ENCODE results near the gene EPAS1. TPM values are rescaled to one million over a fixed set of nuclear protein-coding genes. Genes with fewer than 3 reads are reported as not detected.

Gene EPAS1
- total RNA-seq, 2 donors from 2014 or later = 58.4 to 162 TPM

GRCh38 chr2:46328829-46329228 lies 31.6 kb downstream of the EPAS1 start:
- 84 to 95% methylated on average over 1 of the region's 1 CpG for WGBS, 2 donors
- Histone ChIP-seq H3K4me3 (no peak overlapping the region), H3K36me3 (replicated peaks in 1 of 2; ENCODE audit: insufficient read depth in 1 of 2, low read depth in 2 of 2) (no peaks in the 10 kb centered on the region), H3K4me1 (peaks cover 85% of the 10 kb centered on the region), H3K27me3 (no peaks in the 10 kb centered on the region), H3K9me3 (no peaks in the 10 kb centered on the region), H3K27ac (peak overlapping the region in 3 of 4 donors; percentile 6 to 87 (median 80))
- intact Hi-C loops (cut with DNase I) = no loop called here
- DNase-seq (no peak), ATAC-seq (no peak)
- TF ChIP-seq, protein P1, sequence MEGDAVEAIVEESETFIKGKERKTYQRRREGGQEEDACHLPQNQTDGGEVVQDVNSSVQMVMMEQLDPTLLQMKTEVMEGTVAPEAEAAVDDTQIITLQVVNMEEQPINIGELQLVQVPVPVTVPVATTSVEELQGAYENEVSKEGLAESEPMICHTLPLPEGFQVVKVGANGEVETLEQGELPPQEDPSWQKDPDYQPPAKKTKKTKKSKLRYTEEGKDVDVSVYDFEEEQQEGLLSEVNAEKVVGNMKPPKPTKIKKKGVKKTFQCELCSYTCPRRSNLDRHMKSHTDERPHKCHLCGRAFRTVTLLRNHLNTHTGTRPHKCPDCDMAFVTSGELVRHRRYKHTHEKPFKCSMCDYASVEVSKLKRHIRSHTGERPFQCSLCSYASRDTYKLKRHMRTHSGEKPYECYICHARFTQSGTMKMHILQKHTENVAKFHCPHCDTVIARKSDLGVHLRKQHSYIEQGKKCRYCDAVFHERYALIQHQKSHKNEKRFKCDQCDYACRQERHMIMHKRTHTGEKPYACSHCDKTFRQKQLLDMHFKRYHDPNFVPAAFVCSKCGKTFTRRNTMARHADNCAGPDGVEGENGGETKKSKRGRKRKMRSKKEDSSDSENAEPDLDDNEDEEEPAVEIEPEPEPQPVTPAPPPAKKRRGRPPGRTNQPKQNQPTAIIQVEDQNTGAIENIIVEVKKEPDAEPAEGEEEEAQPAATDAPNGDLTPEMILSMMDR (IDR thresholded peaks at IDR 0.05) = no peak
- TF ChIP-seq POLR2A (IDR thresholded peaks at IDR 0.05) = no peak

- H3K27me3 ChIP-seq = no peaks in the 10 kb centered on the region
- 85 to 91% methylated on average over 13 of the region's 13 CpGs for WGBS, 2 donors
- H3K4me3 ChIP-seq = no peak overlapping the region
- TF ChIP-seq, protein P1 (IDR thresholded peaks at IDR 0.05) = no peak
- no peak for TF ChIP-seq POLR2A (IDR thresholded peaks at IDR 0.05)
- intact Hi-C loops (cut with DNase I) = no loop called here
- H3K4me1 ChIP-seq = peaks cover 90% of the 10 kb centered on the region
- peak overlapping the region; percentile 47 to 87 (median 80) for H3K27ac ChIP-seq
- DNase-seq = no peak
- H3K9me3 ChIP-seq = no peaks in the 10 kb centered on the region
- ATAC-seq = no peak
- no peaks in the 10 kb centered on the region for H3K36me3 ChIP-seq (replicated peaks in 1 of 2; ENCODE audit: insufficient read depth in 1 of 2, low read depth in 2 of 2)
Measured at GRCh38 chr2:46329340-46329739, 32.1 kb downstream of the EPAS1 start.

DNA sequence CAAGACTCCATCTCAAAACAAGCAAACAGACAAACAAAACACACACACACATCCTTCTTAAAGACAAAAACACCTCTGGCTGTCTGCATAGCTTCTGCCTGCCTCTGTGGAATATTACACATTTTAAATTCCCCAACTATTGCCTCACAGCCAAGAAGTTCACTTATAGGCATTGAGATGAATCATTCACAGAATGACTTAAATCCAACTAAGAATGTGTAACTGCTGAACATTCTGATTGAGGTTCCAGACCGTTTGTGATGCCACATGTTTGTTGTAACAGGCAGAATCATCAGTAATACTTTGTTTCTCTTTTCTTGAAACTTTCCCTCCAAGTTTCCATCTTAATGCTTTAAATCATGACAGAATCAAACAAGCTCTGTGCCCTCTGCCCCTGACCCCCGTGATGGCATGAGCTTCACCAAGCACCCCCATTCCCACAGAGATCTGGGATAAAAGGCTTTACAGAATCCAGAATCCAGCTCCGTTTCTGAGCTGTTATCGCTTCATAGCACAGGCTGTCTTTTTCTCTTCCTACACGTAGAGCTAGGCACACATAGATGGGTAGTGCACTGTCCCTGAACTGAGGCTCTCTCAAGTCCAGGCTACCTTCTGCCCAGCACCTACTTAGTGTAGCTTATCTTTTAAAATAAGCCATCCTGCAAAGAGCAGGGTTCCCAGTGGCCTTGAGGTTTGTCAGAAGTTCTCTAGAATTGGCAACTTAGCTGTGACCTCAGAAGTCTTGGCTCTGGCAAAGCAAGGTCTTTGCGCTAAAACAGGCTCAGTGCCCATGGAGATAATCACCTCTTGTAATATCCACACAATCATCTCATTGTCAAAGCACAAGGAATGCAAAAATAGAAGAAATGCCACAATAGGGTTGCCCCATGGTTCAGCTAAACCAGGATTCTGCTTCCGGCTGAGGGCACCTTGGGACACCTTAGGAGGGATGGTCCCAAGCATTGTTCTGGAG lies 32.9 kb downstream of the EPAS1 start:
- intact Hi-C loops (cut with DNase I) = no loop called here
- Histone ChIP-seq H3K9me3 (no peaks in the 10 kb centered on the region), H3K4me3 (no peak overlapping the region), H3K27me3 (no peaks in the 10 kb centered on the region), H3K36me3 (replicated peaks in 1 of 2; ENCODE audit: insufficient read depth in 1 of 2, low read depth in 2 of 2) (no peaks in the 10 kb centered on the region), H3K27ac (peak overlapping the region; percentile 55 to 87 (median 80)), H3K4me1 (peaks cover 98% of the 10 kb centered on the region)
- DNase-seq = peak in 2 of 4 donors; percentile 49 to 56
- ATAC-seq = peak; percentile 38
- WGBS, 2 donors = 20 to 24% methylated on average over 7 of the region's 7 CpGs
- no peak for TF ChIP-seq POLR2A (IDR thresholded peaks at IDR 0.05)
- TF ChIP-seq, protein P1 (IDR thresholded peaks at IDR 0.05) = no peak

DNA sequence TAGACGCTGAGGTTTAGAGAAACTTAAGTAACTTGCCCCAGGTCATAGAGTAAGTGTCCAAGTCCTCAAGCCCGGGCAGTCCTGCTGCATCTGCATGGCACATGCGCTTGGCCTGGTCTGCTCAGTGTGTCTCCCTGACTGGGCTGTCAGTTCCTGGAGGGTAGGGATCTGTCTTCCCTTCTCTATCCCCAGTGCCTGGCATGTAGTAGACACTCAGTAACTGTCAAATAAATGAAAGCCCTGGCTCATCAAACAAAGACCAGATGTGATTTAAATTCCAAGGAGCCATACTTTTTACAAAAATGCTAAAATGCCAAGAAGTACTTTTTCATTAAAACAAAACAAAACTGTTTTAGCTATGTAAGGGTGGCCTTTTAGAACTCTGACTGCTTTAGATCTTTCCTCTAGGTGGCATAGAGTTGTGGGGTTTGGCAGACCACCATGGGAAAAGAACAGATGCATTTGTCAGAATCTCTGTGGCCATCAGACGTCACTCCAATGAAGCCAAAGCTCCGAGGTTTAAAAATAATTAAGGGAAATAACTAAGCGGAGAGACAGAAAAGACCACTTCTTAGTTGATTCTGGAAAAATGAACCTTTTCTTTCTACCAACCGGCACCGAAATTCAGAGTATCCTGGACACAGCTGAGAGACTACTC lies 34.0 kb downstream of the EPAS1 start:
- DNase-seq (peak in 3 of 4 donors; percentile 48 to 72 (median 66)), ATAC-seq (peak; percentile 35)
- H3K9me3 ChIP-seq = no peaks in the 10 kb centered on the region
- 17 to 37% methylated on average over 8 of the region's 8 CpGs for WGBS, 2 donors
- intact Hi-C loops (cut with DNase I) = no loop called here
- TF ChIP-seq, protein P1 (IDR thresholded peaks at IDR 0.05) = peak in 1 of 7 experiments; percentile 5
- no peak for TF ChIP-seq POLR2A (IDR thresholded peaks at IDR 0.05)
- no peak overlapping the region for H3K4me3 ChIP-seq
- H3K27ac ChIP-seq = peak overlapping the region; percentile 80 to 87 (median 84)
- no peaks in the 10 kb centered on the region for H3K27me3 ChIP-seq
- H3K4me1 ChIP-seq = peaks cover 99% of the 10 kb centered on the region
- no peaks in the 10 kb centered on the region for H3K36me3 ChIP-seq (replicated peaks in 1 of 2; ENCODE audit: insufficient read depth in 1 of 2, low read depth in 2 of 2)
